Panc1 (cell line): Measurements from ENCODE around the gene SERPINA3.

ENCODE experiments used
- POLR2AphosphoS5 ChIP-seq: IDR thresholded peaks from 2 replicates; pipeline ENCODE4 v1.6.1; 2012; ENCODE audit warnings: mild to moderate bottlenecking, low read depth, low read length, moderate library complexity
- TF ChIP-seq, protein P1 (sequence below): fragments of 450-650 bp; IDR thresholded peaks from 2 replicates; pipeline ENCODE4 v1.5.1; 2017; ENCODE audit warnings: mild to moderate bottlenecking

DNA sequence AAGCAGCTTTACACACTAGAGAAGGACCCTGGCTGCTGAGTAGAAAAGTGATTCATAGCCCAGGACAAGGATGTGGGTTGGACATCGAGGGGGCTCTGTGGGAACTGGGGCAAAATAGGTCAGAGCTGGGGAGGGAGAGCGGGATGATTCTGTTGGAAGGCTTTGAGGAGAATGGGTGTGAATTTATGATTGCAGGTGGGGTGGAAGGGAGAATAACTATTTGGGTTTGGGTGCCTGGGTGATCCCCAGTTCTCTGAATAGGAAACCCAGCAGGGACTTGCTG, 13.1 kb downstream of the SERPINA3 start:
- TF ChIP-seq, protein P1, sequence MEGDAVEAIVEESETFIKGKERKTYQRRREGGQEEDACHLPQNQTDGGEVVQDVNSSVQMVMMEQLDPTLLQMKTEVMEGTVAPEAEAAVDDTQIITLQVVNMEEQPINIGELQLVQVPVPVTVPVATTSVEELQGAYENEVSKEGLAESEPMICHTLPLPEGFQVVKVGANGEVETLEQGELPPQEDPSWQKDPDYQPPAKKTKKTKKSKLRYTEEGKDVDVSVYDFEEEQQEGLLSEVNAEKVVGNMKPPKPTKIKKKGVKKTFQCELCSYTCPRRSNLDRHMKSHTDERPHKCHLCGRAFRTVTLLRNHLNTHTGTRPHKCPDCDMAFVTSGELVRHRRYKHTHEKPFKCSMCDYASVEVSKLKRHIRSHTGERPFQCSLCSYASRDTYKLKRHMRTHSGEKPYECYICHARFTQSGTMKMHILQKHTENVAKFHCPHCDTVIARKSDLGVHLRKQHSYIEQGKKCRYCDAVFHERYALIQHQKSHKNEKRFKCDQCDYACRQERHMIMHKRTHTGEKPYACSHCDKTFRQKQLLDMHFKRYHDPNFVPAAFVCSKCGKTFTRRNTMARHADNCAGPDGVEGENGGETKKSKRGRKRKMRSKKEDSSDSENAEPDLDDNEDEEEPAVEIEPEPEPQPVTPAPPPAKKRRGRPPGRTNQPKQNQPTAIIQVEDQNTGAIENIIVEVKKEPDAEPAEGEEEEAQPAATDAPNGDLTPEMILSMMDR: no peak
- TF ChIP-seq POLR2AphosphoS5: no peak
